GM18868 (cell line): ENCODE data around the gene DHRSX.
"Not testable (repeated sequence)": the region's sequence is repeated elsewhere in the genome, so short reads cannot be mapped to it uniquely, and the experiment has no call there.

Experiments
- ATAC-seq: cut with Tn5 transposase; IDR thresholded peaks from one replicate; pipeline ENCODE4 v1.9.1; 2021; ENCODE audit warnings: mild to moderate bottlenecking, moderate library complexity; ENCODE audit not compliant: unreplicated experiment

DHRSX gene

DNA sequence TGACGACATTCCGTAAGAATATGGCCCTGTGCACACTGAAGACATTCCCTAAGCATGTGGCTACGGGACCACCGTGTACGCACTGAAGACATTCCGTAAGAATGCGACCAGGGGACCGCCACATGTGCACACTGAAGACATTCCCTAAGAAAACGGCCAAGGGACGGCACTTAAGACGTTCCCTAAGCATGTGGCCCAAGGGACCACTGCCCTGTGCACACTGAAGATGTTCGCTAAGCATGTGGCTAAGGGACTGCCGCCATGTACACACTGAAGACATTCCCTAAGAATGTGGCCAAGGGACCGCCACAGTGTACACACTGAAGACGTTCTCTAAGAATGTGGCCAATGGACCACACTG is 21.4 kb downstream of the DHRSX start:
- no peak for ATAC-seq

DNA sequence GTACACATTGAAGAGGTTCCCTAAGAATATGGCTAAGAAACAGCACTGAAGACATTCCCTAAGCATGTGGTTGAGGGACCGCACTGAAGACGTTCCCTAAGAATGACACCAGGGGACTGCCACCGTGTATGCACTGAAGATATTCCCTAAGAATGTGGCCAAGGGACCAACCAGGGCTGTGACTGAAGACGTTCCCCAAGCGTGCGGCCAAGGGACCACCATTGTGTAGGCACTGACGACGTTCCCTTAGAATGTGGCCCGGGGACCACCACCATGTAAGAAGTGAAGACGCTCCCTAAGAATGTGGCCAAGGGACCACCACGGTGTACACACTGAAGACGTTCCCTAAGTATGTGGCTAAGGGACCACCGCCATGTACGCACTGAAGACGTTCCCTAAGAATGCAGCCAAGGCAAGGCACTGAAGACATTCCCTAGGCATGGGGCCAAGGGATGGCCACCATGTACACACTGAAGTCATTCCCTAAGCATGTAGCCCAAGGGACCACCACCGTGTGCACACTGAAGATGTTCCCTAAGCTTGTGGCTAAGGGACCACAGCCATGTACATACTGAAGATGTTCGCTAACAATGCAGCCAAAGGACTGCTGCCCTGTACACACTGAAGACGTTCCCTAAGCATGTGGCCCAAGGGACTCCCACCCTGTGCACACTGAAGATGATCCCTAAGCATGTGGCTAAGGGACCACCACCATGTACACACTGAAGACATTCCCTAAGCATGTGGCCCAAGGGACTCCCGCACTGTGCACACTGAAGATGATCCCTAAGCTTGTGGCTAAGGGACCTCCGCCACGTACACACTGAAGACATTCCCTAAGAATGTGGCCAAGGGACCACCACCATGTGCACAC is 22.0 kb downstream of the DHRSX start:
- ATAC-seq, result no peak

DNA sequence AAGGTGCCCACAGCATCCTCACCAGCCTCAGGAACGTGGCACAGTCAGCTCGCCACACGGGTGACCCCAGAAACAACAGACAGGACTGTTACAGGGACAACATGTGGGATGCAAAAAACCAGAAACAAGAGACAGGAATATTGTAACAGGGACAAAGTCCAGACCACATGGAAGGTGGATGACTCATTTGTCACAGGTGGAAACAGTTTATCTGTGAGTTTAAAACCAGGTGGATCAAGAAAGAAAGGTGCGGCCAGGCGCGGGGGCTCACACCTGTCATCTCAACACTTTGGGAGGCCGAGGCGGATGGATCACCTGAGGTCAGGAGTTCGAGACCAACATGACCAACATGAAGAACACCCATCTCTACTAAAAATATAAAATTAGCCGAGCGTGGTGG is 23.5 kb downstream of the DHRSX start:
- ATAC-seq, result not testable (repeated sequence)

DNA sequence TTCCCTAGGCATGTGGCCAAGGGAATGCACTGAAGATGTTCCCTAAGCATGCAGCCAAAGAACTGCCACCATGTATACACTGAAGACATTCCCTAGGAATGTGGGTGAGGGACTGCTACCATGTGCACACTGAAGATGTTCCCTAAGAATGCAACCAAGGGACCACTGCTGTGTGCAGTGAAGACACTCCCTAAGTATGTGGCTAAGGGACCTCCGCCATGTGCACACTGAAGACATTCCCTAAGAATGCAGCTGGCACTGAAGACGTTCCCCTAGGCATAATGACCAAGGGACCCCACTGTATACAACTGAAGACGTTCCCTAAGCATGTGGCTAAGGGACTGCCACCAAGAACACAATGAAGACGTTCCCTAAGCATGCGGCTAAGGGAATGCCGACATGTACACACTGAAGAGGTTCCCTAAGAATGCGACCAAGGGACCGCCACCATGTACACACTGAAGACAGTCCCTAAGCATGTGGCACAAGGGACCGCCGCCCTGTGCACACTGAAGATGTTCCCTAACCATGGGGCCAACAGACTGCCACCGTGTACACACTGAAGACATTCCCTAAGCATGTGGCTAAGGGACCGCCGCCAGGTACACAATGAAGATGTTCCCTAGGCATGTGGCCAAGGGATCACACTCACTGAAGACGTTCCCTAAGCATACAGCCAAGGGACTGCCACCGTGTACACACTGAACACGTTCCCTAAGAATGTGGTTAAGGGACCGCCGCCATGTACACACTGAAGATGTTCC is 25.6 kb downstream of the DHRSX start:
- ATAC-seq, result no peak

DNA sequence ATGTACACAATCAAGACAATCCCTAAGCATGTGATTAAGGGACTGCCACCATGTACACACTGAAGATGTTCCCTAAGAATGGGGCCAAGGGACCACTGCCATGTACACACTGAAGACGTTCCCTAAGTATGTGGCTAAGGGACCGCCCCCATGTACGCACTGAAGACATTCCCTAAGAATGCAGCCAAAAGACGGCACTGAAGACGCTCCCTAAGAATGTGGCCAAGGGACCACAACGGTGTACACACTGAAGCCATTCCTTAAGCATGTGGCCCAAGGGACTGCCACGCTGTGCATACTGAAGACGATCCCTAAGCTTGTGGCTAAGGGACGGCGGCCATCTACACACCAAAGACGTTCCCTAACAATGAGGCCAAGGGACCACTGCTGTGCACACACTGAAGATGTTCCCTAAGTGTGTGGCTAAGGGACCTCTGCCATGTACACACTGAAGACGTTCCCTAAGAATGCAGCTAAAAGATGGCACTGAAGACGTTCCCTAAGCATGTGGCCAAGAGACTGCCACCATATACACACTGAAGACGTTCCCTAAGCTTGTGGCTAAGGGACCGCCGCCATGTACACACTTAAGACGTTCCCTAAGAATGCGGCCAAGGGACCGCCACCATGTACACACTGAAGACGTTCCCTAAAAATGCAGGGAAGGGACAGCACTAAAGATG is 26.4 kb downstream of the DHRSX start:
- ATAC-seq, result no peak

DNA sequence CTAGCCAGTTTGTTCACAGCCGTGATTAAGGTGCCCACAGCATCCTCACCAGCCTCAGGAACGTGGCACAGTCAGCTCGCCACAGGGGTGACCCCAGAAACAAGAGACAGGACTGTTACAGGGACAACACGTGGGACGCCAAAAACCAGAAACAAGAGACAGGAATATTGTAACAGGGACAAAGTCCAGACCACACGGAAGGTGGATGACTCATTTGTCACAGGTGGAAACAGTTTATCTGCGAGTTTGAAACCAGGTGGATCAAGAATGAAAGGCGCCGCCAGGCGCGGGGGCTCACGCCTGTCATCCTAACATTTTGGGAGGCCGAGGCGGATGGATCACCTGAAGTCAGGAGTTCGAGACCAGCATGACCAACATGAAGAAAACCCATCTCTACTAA is 27.7 kb downstream of the DHRSX start:
- ATAC-seq, result not testable (repeated sequence)

DNA sequence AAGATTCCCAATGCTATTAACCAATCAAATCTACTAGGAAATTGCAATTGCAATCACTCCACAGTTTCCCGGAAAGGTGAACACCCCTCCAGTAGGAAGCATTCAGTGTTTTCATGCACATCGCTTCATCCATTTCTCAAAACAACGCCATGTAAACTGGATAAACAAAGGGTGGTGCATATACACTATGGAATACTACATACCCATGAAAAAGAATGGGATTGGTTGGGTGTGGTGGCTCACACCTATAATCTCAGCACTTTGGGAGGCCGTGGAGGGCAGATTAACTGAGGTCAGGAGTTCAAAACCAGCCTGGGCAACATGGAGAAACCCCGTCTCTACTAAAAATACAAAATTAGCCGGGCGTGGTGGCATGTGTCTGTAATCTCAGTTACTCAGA is 29.1 kb downstream of the DHRSX start:
- no peak for ATAC-seq

DNA sequence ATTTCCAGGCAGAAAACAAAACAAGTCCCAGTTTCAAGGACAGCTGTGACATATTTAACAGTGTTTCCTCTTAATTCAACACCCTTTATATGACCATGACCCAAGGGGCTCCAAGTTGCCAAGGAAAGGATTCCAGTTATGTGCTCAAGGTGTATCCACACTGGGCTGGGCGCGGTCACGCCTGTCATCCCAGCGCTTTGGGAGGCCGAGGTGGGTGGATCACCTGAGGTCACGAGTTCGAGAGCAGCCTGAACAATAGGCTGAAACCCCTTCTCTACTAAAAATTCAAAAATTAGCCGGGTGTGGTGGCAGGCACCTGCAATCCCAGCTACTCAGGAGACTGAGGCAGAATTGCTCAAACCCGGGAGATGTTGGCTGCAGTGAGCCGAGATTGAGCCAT is 29.6 kb downstream of the DHRSX start:
- ATAC-seq, result not testable (repeated sequence)

DNA sequence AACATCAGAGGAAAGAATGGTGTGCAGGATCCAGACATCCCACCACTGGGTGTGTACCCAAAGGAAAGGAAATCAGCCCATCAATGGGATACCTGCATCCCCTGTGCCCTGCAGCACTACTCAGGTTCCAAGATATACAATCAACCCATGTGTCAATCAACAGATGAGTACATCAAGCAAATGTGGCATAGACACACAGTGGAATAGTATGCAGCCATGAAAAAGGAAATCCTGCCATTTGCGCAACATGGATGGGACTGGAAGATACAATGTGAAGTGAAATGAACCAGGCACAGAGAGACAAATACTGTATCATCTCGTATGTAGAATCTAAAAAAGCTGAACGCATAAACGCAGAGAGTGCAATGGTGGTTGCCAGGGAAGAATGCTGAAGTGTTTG is 30.9 kb downstream of the DHRSX start:
- not testable (repeated sequence) for ATAC-seq

DNA sequence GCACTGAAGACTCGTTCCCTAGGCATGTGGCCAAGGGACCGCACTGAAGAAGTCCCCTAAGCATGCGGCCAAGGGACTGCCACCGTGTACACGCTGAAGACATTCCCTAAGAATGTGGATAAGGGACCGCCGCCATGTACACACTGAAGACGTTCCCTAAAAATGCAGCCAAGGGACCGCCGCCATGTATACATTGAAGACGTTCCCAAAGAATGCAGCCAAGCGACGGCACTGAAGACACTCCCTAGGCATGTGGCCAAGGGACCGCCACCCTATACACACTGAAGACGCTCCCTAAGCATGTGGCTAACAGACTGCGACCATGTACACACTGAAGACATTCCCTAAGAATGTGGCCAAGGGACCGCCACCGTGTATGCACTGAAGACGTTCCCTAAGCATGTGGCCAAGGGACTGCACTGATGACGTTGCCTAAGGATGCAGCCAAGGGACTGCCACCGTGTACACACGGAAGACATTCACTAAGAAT is 31.5 kb downstream of the DHRSX start:
- no peak for ATAC-seq

DNA sequence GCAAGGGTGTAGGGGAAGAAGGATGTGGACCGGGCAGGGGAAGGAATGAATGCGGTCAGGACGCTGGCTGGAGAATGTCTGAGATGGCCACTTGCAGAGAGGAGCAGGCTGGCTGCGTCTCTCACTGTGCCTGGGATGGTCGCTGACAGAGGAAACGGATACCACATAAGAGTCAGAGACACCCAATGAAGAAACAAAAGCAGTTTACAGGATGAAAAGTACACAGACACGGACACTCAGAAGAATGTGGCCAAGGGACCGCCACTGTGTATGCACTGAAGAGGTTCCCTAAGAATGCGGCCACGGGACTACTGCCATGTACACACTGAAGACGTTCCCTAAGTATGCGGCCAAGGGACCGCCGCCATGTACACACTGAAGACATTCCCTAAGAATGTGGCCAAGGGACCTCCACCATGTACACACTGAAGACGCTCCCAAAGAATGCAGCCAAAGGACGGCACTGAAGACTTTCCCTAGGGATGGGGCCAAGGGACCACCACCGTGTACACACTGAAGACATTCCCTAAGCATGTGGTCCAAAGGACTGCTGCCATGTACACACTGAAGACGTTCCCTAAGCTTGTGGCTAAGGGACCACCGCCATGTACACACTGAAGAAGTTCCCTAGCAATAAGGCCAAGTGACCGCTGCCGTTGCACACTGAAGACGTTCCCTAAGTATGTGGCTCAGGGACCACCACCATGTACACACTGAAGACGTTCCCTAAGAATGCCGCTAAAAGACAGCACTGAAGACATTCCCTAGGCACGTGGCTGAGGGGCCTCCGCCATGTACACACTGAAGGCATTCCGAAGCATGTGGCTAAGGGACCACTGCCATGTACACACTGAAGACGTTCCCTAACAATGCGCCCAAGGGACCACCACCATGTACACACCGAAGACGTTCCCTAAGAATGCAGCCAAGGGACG is 32.2 kb downstream of the DHRSX start:
- ATAC-seq, result no peak

DNA sequence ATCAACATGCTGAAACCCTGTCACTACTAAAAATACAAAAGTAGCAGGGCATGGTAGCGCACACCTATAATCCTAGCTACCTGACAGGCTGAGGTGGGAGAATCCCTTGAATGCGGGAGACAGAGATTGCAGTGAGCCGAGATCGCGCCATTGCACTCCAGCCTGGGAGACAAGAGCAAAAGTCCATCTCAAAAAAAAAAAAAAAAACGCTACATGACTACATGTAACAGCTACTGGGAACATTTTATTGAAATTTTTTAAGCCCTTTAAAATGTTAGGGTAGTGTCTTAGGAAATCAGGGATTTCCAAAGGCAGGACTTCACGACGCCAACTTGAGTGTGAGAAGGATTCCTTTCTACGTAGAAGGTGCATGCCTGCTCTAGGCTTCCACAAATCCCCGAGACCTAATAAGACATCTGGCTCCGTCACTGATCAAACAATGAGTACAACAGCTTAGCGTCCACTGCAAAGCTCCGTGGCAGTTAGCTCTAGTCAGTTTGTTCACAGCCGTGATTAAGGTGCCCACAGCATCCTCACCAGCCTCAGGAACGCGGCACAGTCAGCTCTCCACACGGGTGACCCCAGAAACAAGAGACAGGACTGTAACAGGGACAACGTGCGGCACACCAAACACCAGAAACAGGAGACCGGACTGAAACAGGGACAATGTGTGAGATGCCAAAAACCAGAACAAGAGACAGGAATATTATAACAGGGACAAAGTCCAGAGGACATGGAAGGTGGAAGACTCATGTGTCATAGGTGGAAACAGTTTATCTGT is 33.7 kb downstream of the DHRSX start:
- ATAC-seq, result no peak

DNA sequence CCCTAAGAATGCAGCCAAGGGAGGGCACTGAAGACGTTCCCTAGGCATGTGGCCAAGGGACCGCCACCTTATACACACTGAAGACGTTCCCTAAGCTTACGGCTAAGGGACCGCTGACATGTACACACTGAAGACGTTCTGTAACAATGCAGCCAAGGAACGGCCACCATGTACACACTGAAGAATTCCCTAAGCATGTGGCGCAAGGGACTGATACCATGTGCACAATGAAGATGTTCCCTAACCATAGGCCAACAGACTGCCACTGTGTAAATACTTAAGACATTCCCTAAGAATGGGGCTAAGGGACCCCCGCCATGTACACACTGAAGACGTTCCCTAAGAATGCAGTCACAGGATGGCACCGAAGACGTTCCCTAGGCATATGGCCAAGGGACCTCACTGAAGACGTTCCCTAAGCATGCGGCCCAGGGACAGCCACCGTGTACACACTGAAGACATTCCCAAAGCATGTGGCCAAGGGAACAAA is 36.1 kb downstream of the DHRSX start:
- ATAC-seq, result no peak

DNA sequence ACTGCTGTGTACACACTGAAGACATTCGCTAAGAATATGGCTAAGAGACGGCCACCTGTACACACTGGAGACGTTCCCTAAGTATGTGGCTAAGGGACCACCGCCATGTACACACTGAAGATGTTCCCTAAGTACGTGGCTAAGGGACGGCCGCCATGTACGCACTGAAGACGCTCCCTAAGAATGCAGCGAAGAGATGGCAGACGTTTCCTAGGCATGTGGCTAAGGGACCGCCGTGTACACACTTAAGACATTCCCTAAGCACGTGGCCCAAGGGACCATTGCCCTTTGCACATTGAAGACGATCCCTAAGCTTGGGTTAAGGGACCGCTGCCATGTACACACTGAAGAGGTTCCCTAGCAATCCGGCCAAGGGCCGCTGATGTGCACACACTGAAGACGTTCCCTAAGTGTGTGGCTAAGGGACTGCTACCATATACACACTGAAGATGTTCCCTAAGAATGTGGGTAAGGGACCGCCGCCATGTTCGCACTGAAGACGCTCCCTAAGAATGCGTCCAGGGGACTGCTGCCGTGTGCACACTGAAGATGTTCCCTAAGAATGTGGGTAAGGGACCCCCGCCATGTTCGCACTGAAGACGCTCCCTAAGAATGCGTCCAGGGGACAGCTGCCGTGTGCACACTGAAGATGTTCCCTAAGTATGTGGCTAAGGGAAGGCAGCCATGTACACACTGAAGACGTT is 36.7 kb downstream of the DHRSX start:
- ATAC-seq, result no peak

DNA sequence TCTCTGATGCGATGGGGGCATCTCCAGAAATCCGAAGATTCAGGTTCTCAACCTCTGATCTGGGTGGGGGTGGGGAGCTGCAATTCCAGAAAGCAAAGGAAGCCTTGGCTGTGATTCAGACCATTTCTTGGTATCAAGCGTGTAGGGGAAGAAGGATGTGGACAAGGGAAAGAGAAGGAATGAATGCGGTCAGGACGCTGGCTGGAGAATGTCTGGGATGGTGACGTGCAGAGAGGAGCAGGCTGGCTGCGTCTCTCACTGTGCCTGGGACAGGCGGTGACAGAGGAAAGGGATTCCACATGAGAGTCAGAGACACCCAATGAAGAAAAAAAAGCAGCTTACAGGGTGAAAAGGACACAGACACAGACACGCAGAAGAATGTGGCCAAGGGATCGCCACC is 37.3 kb downstream of the DHRSX start:
- not testable (repeated sequence) for ATAC-seq

DNA sequence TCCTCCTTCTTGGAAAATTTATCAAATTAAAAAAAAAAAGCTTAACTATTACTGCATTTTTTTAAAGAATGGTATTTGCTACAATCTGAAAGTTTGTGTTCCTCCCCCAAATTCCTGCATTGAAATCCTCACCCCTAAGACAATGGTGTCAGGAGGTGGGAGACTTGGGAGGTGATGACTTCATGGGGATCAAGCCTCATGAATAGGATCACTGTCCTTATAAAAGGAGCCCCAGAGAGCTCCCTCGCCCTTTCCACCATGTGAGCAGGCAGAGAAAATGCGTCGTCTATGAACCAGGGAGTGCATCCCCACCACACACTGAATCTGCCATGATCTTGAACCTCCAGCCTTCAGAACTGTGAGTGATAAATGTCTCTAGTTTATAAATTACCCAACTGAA is 38.0 kb downstream of the DHRSX start:
- ATAC-seq, result no peak

DNA sequence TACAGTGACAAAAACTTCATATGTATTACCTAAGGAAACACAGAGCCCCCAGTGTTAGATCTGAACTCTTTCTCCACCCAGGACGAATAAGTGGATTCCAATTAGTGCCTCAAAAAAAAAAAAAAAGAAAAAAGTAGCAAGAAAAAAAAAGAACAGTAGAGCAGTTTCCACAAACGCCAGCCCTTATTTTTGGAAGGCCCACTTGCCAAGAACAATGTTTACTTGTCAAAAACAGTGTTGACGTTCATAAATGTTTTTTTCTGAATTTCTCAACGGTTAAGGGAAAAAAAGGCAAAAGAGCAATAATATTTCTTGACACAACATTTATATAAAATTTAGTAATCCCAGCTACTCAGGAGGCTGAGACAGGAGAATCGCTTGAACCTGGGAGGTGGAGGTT is 38.7 kb downstream of the DHRSX start:
- ATAC-seq, result no peak

DNA sequence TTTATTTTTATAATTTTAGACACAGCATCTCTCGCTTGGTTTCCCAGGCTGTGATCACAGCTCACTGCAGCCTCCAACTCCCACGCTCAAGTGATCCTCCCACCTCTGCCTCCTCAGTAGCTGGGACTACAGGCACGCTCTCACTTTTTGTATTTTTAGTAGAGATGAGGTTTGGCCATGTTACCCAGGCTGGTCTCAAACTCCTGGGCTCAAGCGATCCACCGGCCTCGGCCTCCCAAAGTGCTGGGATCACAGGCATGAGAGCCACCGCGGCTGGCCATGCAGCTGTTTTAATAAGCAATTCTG is 39.1 kb downstream of the DHRSX start:
- no peak for ATAC-seq
